GM18511 (cell line): ENCODE measurements around the gene TSSK3.

Experiments used
- ATAC-seq: cut with Tn5 transposase; IDR thresholded peaks from one replicate; pipeline ENCODE4 v1.9.1; 2021; ENCODE audit warnings: mild to moderate bottlenecking, moderate library complexity; ENCODE audit not compliant: unreplicated experiment

TSSK3 gene, protein sequence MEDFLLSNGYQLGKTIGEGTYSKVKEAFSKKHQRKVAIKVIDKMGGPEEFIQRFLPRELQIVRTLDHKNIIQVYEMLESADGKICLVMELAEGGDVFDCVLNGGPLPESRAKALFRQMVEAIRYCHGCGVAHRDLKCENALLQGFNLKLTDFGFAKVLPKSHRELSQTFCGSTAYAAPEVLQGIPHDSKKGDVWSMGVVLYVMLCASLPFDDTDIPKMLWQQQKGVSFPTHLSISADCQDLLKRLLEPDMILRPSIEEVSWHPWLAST

GRCh38 chr1:32362474-32363313, at the start of gene TSSK3, which contains the start of gene FAM229A:
TSS of gene TSSK3 (plus strand) at chr1:32362539. CDS start at chr1:32362702, 163 bp downstream.
TSS of gene FAM229A (minus strand) at chr1:32362485. CDS start at chr1:32362091, 394 bp downstream.
- ATAC-seq: no peak

- ATAC-seq: peak; percentile 39
Observed at GRCh38 chr1:32316903-32317277, 45.4 kb upstream of the TSSK3 start.

DNA sequence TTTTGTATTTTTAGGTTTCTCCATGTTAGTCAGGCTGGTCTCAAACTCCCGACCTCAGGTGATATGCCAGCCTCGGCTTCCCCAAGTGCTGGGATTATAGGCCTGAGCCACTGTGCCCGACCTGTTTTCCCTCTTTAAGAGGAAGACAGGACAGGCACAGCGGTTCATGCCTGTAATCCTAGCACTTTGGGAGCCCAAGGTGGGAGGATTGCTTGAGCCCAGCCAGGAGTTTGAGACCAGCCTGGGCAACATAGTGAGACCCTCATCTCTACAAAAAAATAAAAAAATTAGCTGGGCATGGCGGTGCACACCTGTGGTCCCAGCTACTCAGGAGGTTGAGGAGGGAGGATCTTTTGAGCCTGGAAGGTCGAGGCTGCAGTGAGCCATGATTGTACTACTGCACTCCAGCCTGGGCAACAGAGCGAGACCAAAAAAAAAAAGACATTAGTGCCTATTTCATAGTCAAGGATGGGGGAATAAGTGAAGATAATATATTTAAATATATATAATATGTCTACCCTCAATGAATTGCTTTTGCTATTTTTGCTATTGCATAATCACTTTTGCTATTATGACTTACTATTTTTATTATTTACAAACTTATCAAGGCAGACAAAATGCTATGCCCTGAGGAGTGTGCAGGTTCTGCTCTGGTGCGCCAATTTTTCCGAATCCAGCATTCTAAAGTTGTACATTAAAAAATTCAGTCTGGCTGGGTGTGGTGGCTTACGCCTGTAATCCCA, 44.0 kb upstream of the TSSK3 start:
- no peak for ATAC-seq

DNA sequence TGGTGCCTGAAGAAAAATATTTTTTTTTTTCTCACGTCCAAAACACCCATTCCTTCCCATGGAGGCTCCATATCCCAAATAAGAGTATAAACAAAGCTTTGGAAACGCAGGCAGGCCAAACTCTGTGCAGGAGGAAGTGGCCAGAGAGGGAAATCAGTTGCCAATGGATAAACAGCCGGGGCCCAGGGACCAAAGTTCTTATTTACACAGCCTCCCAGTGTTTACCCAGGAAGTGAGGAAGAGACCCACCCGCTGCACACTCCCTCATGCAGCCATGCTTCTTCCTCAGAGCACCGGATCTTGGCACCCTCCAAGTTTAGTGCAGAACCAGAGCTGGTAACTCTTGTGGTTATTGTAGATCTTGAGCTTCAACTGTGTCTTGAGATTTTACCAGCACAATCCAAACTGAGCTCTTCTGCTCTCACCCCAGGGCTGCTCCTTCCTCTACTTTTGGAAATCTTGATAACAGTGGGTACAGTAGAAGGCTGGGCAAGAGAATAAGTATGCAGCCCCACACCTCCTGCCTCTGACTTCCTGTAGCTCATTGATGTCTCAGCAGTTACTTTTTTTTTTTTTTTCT, 40.5 kb upstream of the TSSK3 start:
- ATAC-seq: no peak

- ATAC-seq: no peak
Observed at GRCh38 chr1:32327204-32327603, 35.1 kb upstream of the TSSK3 start.

DNA sequence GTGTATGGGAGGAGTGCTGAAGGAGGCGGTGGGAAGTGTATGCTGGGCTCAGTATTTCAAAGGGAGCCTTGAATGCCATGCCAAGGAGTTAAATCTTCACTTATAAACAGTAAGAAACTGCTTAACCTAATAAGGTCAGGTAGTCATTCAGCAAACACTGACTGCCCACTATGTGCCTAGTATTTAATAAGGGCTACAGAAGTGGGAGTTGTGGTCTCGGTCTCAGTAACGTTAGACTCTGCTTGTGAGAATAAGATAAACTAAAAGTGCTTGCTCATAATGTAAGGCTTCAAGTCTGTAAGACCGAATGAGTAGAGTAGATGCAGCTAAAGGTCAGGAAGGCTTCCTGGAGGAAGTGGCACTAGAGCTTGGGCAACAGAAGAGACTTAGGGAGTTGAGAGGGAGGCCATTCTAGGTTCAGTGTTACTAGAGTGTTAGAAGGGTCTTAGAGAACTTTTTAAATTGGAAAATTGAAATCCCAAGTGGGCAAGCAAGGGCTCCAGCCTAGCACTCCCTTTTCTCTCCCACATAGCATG, 32.3 kb upstream of the TSSK3 start:
- no peak for ATAC-seq

- ATAC-seq: no peak
Observed at GRCh38 chr1:32330558-32331151, 31.7 kb upstream of the TSSK3 start.

GRCh38 chr1:32331549-32331948, 30.8 kb upstream of the TSSK3 start:
- no peak for ATAC-seq

DNA sequence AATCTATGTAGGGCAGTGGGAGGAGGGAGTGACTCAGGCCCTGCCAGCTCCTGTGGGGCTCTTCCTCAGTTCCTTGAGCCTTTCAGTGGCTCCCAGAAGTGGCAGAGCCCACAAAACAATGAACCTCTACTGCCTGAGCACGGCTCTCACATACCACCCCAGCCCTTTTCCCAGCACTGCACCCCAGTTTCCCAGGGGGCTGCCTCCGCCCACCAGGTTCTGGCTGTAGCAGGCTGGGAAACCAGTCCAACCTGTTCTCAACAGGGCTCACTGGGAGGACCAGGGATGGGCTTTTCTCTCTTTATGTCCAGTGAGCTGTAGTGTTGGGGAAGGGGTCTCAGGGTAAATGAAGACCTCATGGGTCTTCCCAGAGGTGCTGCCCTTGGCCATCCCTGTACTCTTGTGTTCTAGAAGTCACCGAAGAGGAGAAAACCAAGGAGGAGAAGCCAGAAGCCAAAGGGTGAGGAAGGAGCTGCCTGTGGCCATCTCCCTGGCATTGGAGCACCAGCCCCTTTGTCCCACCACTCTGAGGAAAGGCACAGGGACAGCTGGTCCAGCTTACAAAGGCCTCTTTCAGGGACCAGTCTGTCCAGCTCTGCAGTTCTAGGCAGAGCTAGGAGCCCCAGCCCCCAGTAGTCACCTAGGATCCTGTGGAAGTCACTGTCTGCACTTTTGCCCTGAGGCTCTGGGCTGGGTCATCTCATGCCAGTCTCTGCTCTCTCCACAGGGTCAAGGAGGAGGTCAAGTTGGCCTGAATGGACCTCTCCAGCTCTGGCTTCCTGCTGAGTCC, 29.9 kb upstream of the TSSK3 start:
- ATAC-seq: no peak

GRCh38 chr1:32333251-32333963, 28.9 kb upstream of the TSSK3 start:
- no peak for ATAC-seq

DNA sequence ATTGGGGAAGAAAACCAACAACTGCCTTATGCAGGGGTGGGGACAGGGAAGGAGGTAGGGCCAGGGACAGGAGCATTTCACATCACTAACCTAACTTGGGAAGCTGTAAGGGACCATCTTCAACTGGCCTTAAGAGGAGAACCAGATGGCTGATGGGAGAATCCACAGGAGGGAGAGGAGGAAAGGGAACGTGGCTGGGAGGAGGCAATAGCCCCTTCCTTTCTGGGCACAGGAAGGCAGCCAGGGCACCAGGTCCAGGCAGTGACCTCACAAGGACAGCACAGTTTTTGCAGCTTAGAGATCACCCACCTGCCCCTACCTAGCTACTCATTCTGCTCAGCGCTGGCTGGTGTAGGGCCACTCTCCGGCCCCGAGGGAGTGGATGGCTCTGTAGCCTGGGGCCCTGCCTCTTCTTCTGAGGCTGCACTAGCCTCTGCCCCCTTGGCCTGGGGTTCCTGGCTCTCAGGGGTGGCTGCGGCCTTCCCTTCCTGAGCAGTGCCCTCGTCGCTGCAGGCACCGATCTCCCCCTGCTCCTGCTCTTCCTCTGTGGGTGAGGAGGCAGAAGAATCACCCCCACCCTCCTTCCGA, 28.0 kb upstream of the TSSK3 start:
- ATAC-seq: no peak

DNA sequence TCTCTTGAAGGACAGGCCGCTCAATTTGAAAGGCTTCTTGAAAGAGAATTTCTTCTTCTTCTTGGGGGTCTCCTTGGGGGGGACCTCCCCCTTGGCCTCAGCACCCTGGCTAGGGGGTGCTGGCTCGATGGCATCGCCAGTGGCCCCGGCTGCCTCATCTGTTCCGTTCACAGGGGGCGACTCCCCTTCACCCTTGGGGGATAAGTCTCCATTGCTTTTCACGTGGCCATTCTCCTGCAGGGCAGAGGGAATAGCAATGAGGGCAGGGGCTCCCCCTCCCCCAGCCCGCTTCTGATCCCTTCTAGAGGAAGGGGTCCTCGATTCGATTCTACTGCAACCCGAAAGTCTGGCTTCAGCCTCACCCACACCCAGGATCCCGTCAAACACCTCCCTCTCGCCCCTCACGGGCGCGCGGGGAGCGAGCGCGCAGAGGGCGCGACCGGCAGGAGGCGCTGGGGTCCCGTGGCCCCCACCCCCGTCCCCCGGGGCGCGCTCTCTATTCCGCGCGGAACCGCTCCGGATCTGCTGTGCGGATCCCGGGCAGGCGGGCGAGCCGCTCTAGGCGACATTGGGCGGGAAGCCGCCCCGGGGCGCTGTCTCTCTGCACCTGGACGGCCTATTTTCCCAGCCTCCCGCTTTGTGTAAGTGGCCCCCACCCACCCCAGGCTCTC, 27.3 kb upstream of the TSSK3 start:
- no peak for ATAC-seq

DNA sequence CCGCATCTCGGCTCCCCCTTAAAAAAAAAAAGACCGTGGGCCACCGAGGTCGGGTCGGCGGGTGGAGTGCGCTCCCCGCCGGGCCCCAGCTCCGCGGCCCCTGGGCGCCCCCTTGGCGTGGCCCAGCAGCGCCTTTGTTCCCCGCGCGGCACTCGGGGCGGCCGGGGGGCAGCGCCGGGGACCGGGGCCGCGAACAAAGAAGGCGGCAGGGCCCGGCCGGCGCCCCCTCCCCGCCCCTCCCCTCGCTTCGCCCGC, 26.9 kb upstream of the TSSK3 start:
- no peak for ATAC-seq

- ATAC-seq: no peak
Observed at GRCh38 chr1:32335790-32336590, 26.3 kb upstream of the TSSK3 start, which contains the start of gene MARCKSL1. TSS of gene MARCKSL1 (minus strand) at chr1:32336233. CDS start at chr1:32336033, 200 bp downstream.

- ATAC-seq: no peak
Observed at GRCh38 chr1:32336591-32336932, 25.8 kb upstream of the TSSK3 start.

DNA sequence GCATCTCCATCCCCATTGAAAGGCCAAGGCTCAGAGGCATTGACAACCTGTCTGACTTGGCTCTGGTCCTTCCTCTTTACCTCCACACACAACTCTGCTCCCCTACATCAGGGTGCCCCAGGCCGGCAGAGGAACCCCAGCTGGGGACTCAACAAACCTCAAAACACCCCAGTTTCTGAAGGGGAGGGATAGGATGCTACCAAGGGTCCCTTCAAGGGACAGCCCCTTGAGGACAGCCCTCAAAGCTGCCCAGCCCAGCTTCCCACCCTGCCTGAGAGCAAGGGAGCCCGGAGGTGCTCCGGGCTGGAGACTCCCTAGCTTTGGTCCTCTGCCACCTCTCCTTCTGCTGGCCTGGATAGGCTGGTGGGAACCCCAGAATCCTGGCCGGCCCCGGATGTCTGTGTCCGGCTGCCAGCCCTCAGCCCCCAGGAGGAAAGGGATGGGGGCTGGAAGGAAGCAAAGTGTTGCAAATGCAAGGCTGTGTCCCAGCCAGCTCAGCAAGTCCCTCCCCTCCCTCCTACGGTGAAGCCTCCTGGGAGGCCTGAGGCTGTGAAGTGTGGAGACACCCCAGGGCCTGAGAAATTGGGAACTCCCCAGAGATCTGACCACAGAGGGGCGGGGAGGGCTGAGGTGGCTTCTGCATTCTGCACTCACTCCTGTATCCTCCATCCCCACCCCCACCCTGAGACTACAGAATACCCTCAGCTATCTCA, 25.2 kb upstream of the TSSK3 start:
- ATAC-seq: no peak
